Posterior cingulate gyrus (tissue), 11 donors: ENCODE measurements around the gene ADGB.
"Not testable (repeated sequence)": the region's sequence is repeated elsewhere in the genome, so short reads cannot be mapped to it uniquely, and the experiment has no call there.

Experiments used
- DNase-seq, 10 donors: peaks; one replicate each; pipeline versions ENCODE4 v3.0.0 to v3.0.0-alpha.2; 2020 to 2021; ENCODE audit warnings: mixed read lengths in 3 of 10
- intact Hi-C: fragments of 100-400 bp; cut with DNase I; formaldehyde crosslinking; loops from one replicate; pipeline ENCODE4 v1.15.1; 2023

The ADGB gene

GRCh38 chr6:146739696-146740095, 140.9 kb downstream of the ADGB start:
- intact Hi-C loops = no loop called here

GRCh38 chr6:146741609-146742008, 142.8 kb downstream of the ADGB start:
- intact Hi-C loops = no loop called here
- DNase-seq = no peak

More at GRCh38 chr6:146739696-146740095, 140.9 kb downstream of the ADGB start:
- DNase-seq = no peak

DNA sequence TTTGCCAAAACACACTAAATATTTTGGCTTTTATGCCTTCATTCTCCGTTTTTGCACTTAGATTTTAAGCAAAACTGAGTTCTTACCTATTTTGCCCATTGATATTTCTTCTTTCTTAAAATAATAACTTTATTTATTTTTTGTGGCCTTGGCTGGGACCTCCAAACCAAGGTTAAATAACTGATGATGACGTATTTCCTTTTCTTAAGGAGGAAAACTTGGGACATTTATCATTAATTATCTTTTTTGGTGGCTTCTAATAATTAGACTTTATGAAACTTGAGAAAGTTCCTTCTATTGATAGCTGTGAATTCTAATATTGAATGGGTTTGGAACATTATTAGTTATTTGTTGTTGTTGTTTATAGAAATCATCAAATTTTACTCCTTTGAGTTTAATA, 154.5 kb downstream of the ADGB start:
- intact Hi-C loops = no loop called here
- no peak for DNase-seq

- DNase-seq = no peak
- intact Hi-C loops = no loop called here
These were observed 168.9 kb downstream of the ADGB start for GRCh38 chr6:146767632-146768031.

GRCh38 chr6:146768722-146769121, 169.9 kb downstream of the ADGB start:
- DNase-seq = no peak
- intact Hi-C loops = no loop called here

- peak in 1 of 10 donors; percentile 67 for DNase-seq
- intact Hi-C loops = no loop called here
These were observed 171.6 kb downstream of the ADGB start for GRCh38 chr6:146770275-146770964.

GRCh38 chr6:146770965-146771735, 172.4 kb downstream of the ADGB start:
- DNase-seq = peak in 5 of 10 donors; percentile 17 to 69 (median 51)
- intact Hi-C loops = no loop called here

- no peak for DNase-seq
- intact Hi-C loops = no loop called here
These were observed 176.4 kb downstream of the ADGB start for GRCh38 chr6:146775220-146775619.

DNA sequence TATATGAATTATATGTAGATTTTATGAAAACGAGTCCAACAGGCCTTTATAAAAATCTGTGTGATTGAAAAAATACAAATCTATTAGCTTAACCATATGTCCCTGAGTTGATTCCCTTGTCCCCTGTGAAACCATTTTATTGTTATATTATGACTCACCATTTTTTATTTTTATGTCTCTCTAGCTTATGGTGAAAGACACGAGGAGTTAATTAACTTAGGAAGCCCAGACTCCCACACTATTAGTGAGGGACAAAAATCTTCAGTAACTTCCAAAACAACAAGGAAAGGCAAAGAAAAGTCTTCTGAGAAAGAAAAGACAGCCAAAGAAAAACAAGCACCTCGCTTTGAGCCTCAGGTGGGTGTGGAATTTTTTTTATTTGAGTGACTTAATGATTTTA, 183.1 kb downstream of the ADGB start:
- intact Hi-C loops = no loop called here
- no peak for DNase-seq

GRCh38 chr6:146785001-146785585, 186.3 kb downstream of the ADGB start:
- intact Hi-C loops = no loop called here

DNA sequence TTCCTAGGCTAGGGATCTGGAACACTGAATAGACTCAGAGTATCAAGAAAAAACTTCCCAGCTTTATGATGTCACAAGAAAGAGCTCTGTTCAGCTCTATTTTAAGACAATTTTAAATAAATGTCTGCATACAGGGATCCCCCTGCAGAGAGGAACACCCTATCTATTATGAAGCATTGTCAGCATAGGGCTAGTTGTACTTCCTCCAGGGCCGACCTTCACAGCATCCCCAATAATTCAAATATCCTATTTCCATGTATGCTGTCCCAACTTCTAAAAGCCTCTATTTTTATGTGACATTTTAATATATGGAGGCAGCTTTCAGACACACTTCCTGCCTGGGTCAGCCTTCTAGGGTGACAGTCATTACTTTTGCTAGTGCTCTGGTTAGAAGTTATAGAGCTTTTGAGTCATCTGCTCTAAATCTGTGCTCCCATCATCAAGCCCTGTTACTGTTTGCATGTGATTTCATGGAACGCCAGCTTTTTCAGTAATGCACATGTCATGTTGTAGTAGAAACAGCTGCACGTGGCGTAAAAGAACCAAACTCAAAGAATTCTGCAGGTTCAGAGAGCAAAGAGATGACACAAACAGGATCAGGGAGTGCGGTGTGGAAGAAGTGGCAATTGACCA, 189.2 kb downstream of the ADGB start:
- intact Hi-C loops = no loop called here
- DNase-seq = no peak

More at GRCh38 chr6:146785001-146785585, 186.3 kb downstream of the ADGB start:
- no peak for DNase-seq

GRCh38 chr6:146790561-146791091, 191.9 kb downstream of the ADGB start:
- no peak for DNase-seq
- intact Hi-C loops = no loop called here

GRCh38 chr6:146791930-146792329, 193.2 kb downstream of the ADGB start:
- DNase-seq = no peak
- intact Hi-C loops = no loop called here

DNA sequence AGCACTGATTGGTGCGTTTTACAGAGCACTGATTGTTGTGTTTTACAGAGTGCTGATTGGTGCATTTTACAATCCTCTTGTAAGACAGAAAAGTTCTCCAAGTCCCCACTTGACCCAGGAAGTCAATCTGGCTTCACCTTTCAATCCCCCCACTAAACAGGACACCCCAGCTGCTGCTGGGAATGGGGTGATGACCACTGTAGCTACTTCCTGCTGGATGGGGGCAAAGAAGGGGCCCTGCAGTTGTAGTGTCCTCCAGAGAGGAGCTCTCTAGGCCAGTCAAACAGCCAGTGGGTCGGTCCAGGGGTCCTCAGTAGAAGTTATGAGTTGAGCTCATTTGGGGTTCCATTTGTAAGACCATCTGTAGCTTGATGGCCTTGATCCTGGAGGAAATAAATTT, 194.4 kb downstream of the ADGB start:
- intact Hi-C loops, DNase-seq: not testable (repeated sequence)

- intact Hi-C loops = no loop called here
- DNase-seq = no peak
These were observed 196.8 kb downstream of the ADGB start for GRCh38 chr6:146795479-146796133.

DNA sequence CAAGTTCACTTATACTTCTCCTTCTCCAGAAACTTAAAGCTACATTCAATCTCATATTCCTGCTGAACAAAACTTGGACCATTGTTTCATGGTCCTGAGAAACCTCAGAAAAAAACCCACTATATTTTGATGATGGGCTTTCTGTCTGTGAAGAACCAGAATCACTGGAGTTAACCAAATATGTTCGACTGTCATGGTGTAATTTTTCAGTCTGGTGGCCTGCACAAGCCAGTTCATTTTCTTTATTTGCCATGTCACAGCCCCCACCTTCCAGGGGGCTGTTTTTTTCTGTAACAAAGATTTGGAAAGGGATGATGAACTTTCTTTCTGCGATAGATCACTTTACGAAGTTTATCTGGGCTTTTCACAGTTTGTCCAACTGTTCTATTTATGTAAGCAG, 204.4 kb downstream of the ADGB start:
- DNase-seq, intact Hi-C loops: not testable (repeated sequence)

DNA sequence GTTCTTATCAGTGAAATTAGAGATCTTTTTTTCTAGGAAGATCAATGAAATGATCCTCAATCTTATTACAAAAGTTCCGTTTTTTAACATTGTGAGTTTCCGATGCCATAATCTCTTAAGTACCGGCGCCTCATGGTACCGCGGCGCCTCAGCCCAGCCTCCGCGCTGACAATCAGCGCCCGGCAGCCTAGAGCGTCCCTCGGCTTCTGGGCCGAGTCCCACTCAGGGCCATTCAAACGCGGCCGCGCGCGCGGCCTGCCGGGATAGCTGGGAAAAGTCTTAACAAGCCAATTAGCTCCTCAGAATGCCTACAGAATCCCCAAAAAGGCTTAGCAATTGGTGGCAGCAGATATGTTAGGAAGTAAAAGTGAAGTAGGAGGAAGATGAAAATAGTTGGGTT, 204.8 kb downstream of the ADGB start:
- intact Hi-C loops = no loop called here
- peak in 6 of 10 donors; percentile 4 to 76 (median 14) for DNase-seq

- intact Hi-C loops = no loop called here
- DNase-seq = no peak
These were observed 207.0 kb downstream of the ADGB start for GRCh38 chr6:146805546-146806325.

GRCh38 chr6:146809014-146809413, 210.2 kb downstream of the ADGB start:
- intact Hi-C loops, DNase-seq: not testable (repeated sequence)
